SK-N-MC (cell line): Measurements from ENCODE around the gene KIDINS220.
A peak's percentile ranks its signal among the peaks of the same experiment; 100 is the strongest.

Source experiments
- DNase-seq: peaks from one replicate; pipeline ENCODE4 v3.0.0-alpha.2; 2011; ENCODE audit warnings: low read depth, low spot score
- H3K27ac ChIP-seq: fragments of 200-600 bp; sonication (generic); 2 replicates; pipeline ENCODE4 v1.5.1; 2016; ENCODE audit warnings: mixed run types
- H3K36me3 ChIP-seq: fragments of 200-600 bp; sonication (generic); 2 replicates; pipeline ENCODE4 v1.6.1; 2017; ENCODE audit warnings: antibody characterized with exemption, low read length, mixed read lengths; ENCODE audit not compliant: insufficient read depth
- H3K4me3 ChIP-seq: fragments of 200-600 bp; sonication (generic); 2 replicates; pipeline ENCODE4 v1.5.1; 2016
- H3K9ac ChIP-seq: fragments of 200-600 bp; sonication (generic); 2 replicates; pipeline ENCODE4 v1.8.0; 2017; ENCODE audit warnings: mixed run types, mixed read lengths; ENCODE audit not compliant: insufficient read length
- H3K9me3 ChIP-seq: fragments of 200-600 bp; sonication (generic); 2 replicates; pipeline ENCODE4 v1.6.1; 2017; ENCODE audit warnings: low read depth, mild to moderate bottlenecking, antibody characterized with exemption, low read length, moderate library complexity, mixed read lengths
- EZH2 ChIP-seq: fragments of 200-600 bp; sonication (generic); IDR thresholded peaks from one replicate; pipeline ENCODE4 v1.6.1; 2017; ENCODE audit warnings: antibody characterized with exemption
- FOXP2 ChIP-seq: optimal IDR thresholded peaks from 2 replicates; pipeline ENCODE3; 2011; ENCODE audit warnings: mild to moderate bottlenecking, moderate library complexity; ENCODE audit not compliant: insufficient read depth; ENCODE audit errors: extremely low read length, control extremely low read depth
- POLR2AphosphoS5 ChIP-seq: IDR thresholded peaks from 2 replicates; pipeline ENCODE4 v1.6.1; 2012; ENCODE audit warnings: mild to moderate bottlenecking, low read depth, low read length, borderline replicate concordance

Gene KIDINS220

DNA sequence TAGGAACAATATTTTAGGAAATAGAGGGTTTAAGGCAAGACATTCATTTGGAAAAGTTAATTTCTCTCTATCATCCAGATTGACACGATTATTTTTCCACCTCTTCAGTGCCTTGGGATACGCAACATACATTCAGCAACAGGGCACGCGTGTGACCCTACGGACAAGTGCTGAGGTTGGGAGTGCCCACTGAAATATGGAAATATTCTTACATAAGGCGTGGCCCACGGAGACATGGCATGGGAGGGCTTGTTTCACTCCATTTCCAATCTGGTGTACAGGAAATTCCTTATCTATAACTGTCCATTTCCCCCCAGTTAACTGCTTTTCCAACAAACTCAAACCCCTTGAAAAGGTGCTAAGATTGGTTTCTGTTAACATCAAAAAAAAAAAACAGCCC, 20.9 kb upstream of the KIDINS220 start:
- no peak overlapping the region for H3K9ac ChIP-seq
- no peak for DNase-seq
- TF ChIP-seq FOXP2 (no peak), EZH2 (no peak), POLR2AphosphoS5 (no peak)
- peak overlapping the region; percentile 69; the same call in 1 of the 2 replicates for H3K27ac ChIP-seq
- H3K9me3 ChIP-seq: no peaks in the 10 kb centered on the region
- no peaks in the 10 kb centered on the region for H3K36me3 ChIP-seq
- no peak overlapping the region for H3K4me3 ChIP-seq

DNA sequence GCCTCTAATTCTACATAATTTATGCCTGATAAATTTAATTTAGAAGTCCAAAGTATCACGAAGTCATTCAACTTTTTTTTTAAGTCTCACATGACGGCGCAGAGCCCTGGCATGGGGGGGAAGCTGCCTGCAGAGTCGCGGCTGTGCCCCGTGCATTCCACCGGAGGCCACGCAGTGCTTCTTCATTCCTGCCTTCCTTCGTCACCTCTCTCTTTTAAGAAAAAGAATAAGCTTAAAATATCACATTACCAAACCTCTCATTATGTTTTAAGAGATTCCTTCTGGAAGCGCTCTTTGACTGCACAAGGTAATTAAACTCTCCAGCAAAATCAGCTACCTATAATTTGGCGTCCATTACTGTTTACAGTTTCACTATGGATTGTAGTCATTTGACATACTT, 20.3 kb upstream of the KIDINS220 start:
- Histone ChIP-seq H3K4me3 (peak overlapping the region; percentile 46), H3K36me3 (no peaks in the 10 kb centered on the region), H3K9ac (peak overlapping the region; percentile 34), H3K27ac (peak overlapping the region; percentile 69; the same call in 1 of the 2 replicates), H3K9me3 (no peaks in the 10 kb centered on the region)
- DNase-seq: no peak
- TF ChIP-seq POLR2AphosphoS5 (no peak), FOXP2 (no peak), EZH2 (no peak)

DNA sequence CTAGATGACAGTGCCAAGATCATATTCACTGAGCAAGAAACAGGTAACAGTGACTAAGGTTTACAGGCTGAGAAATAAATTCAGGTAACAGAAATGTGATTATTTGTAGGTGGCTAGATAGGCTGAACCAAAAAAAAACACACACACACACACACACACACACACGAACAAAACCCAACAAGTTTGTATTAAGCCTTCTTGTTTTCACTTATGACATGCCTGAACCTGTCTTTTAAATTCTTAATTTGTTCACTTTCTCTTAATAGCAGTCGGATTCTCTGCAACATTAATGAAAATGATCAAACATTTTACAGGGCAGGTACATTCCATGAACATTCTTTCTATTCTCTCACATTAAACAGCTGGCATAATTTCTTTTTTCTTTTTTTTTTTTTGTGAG, 18.8 kb upstream of the KIDINS220 start:
- no peaks in the 10 kb centered on the region for H3K9me3 ChIP-seq
- TF ChIP-seq POLR2AphosphoS5 (no peak), FOXP2 (no peak), EZH2 (no peak)
- DNase-seq: no peak
- H3K4me3 ChIP-seq: no peak overlapping the region
- H3K36me3 ChIP-seq: no peaks in the 10 kb centered on the region
- no peak overlapping the region for H3K27ac ChIP-seq
- H3K9ac ChIP-seq: no peak overlapping the region

- no peak for DNase-seq
- Histone ChIP-seq H3K9ac (no peak overlapping the region), H3K36me3 (no peaks in the 10 kb centered on the region), H3K27ac (no peak overlapping the region), H3K9me3 (no peaks in the 10 kb centered on the region), H3K4me3 (no peak overlapping the region)
- no peak for TF ChIP-seq EZH2
- TF ChIP-seq FOXP2: no peak
Observed at GRCh38 chr2:8855010-8855409, 17.6 kb upstream of the KIDINS220 start.

DNA sequence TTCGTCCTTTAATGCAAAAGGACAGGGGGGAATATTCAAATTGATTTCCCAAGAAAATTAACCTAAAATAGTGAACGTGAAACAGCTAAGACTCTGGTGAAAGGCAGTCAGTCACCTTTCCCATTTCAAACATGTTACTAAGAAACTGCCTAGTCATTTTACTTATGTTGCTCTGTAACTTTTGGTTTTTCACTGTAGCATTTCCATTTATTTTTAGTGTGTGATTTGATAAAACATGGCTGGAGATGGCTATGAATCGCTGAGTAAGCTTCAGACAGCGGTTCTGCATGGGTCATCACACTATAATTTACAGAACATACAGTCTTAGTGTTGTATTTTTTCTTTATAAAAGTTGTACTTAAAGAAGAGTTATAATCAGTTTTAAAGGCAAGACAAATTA, 16.0 kb upstream of the KIDINS220 start:
- no peak overlapping the region for H3K9ac ChIP-seq
- no peak for DNase-seq
- H3K9me3 ChIP-seq: no peaks in the 10 kb centered on the region
- TF ChIP-seq POLR2AphosphoS5 (no peak), EZH2 (no peak), FOXP2 (no peak)
- no peaks in the 10 kb centered on the region for H3K36me3 ChIP-seq
- H3K27ac ChIP-seq: peak overlapping the region; percentile 7
- no peak overlapping the region for H3K4me3 ChIP-seq

GRCh38 chr2:8851811-8852560, 14.6 kb upstream of the KIDINS220 start:
- no peak for DNase-seq
- Histone ChIP-seq H3K36me3 (no peaks in the 10 kb centered on the region), H3K9ac (no peak overlapping the region), H3K9me3 (no peaks in the 10 kb centered on the region), H3K27ac (no peak overlapping the region), H3K4me3 (no peak overlapping the region; the same call in 1 of the 2 replicates)
- no peak for TF ChIP-seq FOXP2
- no peak for TF ChIP-seq EZH2
- TF ChIP-seq POLR2AphosphoS5: no peak

- Histone ChIP-seq H3K4me3 (no peak overlapping the region), H3K9me3 (no peaks in the 10 kb centered on the region), H3K27ac (no peak overlapping the region), H3K9ac (no peak overlapping the region), H3K36me3 (no peaks in the 10 kb centered on the region)
- DNase-seq: no peak
- no peak for TF ChIP-seq POLR2AphosphoS5
- no peak for TF ChIP-seq EZH2
- no peak for TF ChIP-seq FOXP2
Observed at GRCh38 chr2:8850845-8851487, 13.6 kb upstream of the KIDINS220 start.

DNA sequence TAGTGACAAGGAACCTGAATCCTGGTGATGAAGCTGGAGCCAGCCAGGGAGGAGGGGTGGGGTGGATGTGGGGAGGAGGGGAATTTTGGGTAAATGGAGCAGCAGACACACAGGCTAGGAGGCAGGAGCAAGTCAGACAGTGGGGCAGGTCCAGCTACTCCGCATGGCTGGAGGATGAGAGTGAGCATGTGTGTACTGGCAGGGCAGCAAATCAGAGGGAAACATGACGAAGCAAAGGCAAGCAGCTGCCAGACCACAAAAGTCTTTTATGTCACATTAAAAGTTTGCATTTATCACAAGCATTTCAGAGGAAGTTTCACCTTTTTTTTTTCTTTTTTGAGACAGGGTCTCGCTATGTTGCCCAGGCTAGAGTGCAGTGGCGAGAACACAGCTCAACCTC, 11.9 kb upstream of the KIDINS220 start:
- DNase-seq: no peak
- Histone ChIP-seq H3K4me3 (no peak overlapping the region), H3K9ac (no peak overlapping the region), H3K9me3 (no peaks in the 10 kb centered on the region), H3K36me3 (no peaks in the 10 kb centered on the region), H3K27ac (no peak overlapping the region)
- no peak for TF ChIP-seq EZH2

GRCh38 chr2:8848328-8849100, 11.1 kb upstream of the KIDINS220 start:
- Histone ChIP-seq H3K9ac (no peak overlapping the region), H3K36me3 (no peaks in the 10 kb centered on the region), H3K27ac (no peak overlapping the region), H3K4me3 (no peak overlapping the region), H3K9me3 (no peaks in the 10 kb centered on the region)
- TF ChIP-seq POLR2AphosphoS5 (no peak), FOXP2 (no peak), EZH2 (no peak)
- DNase-seq: no peak
